ENCODE results near the gene GLYAT.

DNA sequence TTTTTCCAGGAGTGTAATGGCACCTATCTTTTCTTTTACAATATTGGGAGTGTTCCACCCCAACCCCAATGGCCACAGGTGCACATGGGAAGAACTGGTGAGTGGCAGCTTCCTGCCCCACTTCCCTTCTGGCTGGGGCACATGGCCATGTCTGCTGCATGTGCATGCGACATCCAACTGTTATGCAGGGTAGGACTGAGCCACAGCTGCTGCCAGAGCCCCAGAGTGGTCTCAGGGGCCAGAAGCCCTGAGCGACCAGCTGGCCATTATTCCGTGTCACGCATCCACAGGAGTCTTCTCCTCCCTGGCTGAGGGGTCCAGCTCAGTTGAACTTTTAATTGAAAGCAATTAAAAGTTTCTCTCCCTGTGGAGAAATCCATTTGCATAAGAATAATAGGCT is 8.7 kb upstream of the GLYAT start:
- TF ChIP-seq, protein P1, sequence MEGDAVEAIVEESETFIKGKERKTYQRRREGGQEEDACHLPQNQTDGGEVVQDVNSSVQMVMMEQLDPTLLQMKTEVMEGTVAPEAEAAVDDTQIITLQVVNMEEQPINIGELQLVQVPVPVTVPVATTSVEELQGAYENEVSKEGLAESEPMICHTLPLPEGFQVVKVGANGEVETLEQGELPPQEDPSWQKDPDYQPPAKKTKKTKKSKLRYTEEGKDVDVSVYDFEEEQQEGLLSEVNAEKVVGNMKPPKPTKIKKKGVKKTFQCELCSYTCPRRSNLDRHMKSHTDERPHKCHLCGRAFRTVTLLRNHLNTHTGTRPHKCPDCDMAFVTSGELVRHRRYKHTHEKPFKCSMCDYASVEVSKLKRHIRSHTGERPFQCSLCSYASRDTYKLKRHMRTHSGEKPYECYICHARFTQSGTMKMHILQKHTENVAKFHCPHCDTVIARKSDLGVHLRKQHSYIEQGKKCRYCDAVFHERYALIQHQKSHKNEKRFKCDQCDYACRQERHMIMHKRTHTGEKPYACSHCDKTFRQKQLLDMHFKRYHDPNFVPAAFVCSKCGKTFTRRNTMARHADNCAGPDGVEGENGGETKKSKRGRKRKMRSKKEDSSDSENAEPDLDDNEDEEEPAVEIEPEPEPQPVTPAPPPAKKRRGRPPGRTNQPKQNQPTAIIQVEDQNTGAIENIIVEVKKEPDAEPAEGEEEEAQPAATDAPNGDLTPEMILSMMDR (IDR thresholded peaks at IDR 0.05), result no peak
- no peak for TF ChIP-seq EZH2 (IDR thresholded peaks at IDR 0.05; ENCODE audit: borderline replicate concordance, insufficient read depth, low read depth, low read length, poor library complexity, severe bottlenecking)

Data from B cell (primary cell).